Measurements from ENCODE around the gene CALU.

The CALU gene

GRCh38 chr7:128795129-128795528, 56.0 kb downstream of the CALU start:
- no peak for TF ChIP-seq CTCF (IDR thresholded peaks at IDR 0.05; ENCODE audit: low read depth, low read length, missing control alignments)
- DNase-seq (ENCODE audit: low read depth), result no peak
- no peak overlapping the region for H3K4me3 ChIP-seq (ENCODE audit: low read depth, low read length)

DNA sequence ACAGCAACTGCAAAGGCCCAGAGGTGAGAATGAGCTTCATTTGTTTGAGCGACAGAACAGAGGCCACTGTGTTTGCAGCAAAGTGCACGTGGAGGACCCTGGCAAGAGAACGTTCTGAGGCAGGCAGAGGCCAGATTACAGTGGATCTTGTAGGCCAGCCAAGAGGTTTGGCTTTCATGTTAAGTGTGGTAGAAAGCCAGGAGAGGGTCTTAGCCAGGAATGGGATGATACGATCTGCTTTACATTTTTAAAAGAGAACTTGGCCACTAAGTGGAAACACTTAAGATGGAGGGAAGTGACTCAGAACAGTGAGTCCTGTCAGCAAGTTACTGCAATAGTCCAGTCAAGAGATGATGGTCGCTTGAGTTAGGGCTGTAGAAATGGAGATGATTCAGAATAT, 57.2 kb downstream of the CALU start:
- H3K4me3 ChIP-seq (ENCODE audit: low read depth, low read length), result no peak overlapping the region
- TF ChIP-seq CTCF (IDR thresholded peaks at IDR 0.05; ENCODE audit: low read depth, low read length, missing control alignments), result no peak
- DNase-seq (ENCODE audit: low read depth), result no peak

GRCh38 chr7:128799451-128799850, 60.3 kb downstream of the CALU start:
- TF ChIP-seq CTCF (IDR thresholded peaks at IDR 0.05; ENCODE audit: low read depth, low read length, missing control alignments), result no peak
- no peak overlapping the region for H3K4me3 ChIP-seq (ENCODE audit: low read depth, low read length)
- no peak for DNase-seq (ENCODE audit: low read depth)

DNA sequence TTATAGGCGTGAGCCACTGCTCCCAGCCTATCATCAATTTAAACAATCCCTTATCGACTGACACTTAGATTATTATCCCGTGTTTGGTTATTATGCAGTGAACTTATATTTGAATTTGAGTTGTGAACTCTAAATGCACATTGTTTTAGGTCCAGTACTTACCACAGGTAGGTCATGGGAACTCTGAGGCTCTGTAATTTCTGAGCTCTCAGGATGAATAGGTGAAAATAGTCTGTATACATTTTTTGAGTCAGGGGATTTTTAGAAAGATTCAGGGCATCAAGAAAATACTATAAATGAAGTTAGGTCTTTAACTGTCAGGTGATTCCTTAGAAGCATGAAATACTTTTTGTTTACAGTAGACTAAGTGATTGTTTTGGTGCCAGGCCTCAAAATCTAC, 61.4 kb downstream of the CALU start:
- no peak for TF ChIP-seq CTCF (IDR thresholded peaks at IDR 0.05; ENCODE audit: low read depth, low read length, missing control alignments)
- no peak overlapping the region for H3K4me3 ChIP-seq (ENCODE audit: low read depth, low read length)
- no peak for DNase-seq (ENCODE audit: low read depth)

DNA sequence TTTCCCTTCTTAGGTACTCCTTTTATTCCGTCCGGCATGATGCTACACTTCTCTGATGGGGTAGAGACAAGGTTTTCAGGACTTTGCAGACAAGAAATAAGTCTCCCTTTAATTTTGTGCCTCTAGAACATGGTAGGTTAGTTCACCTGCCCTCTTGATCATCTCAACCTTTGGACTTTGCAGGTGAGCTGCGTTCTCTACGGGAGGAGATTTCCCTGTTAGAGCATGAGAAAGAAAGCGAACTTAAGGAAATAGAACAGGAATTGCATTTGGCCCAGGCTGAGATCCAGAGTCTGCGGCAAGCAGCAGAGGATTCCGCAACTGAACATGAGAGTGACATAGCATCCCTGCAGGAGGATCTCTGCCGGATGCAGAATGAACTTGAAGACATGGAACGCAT, 61.8 kb downstream of the CALU start:
- H3K4me3 ChIP-seq (ENCODE audit: low read depth, low read length), result no peak overlapping the region
- no peak for TF ChIP-seq CTCF (IDR thresholded peaks at IDR 0.05; ENCODE audit: low read depth, low read length, missing control alignments)
- no peak for DNase-seq (ENCODE audit: low read depth)

DNA sequence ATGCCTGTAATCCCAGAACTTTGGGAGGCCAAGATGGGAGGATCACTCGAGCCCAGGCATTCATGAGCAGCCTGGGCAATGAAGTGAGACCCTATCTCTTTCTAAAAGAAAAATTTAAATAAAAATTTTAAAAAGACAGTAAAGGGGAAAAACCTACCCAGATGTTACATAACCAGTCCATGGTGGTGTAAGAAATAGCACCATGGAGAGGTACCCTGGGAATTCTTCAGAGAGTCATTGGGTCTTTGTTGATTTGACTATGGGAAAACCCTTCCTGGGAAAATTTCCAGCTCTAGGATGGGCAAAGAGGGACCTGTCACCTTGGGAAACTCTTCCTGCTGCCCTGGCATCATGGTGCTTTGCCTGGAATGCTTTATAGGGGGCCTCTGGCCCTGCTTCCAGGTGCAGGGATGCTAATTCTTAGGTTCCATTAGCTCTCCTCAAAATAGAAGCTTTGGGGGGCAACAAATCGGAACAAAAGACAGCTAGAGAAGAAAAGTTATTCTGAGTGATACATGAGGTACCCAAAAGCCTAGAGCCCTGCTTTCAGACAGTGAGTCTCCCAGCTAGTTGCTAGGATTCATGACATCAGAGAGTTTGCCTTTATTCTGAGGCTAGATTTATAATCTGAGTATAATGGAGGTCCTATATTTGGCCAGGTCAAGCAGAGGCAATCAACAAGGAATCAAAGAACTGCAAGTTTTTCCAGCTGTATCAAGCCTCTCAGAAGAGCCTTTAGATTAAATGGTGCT, 62.7 kb downstream of the CALU start:
- DNase-seq (ENCODE audit: low read depth), result no peak
- no peak overlapping the region for H3K4me3 ChIP-seq (ENCODE audit: low read depth, low read length)
- TF ChIP-seq CTCF (IDR thresholded peaks at IDR 0.05; ENCODE audit: low read depth, low read length, missing control alignments), result no peak

- TF ChIP-seq CTCF (IDR thresholded peaks at IDR 0.05; ENCODE audit: low read depth, low read length, missing control alignments), result no peak
- DNase-seq (ENCODE audit: low read depth), result no peak
- no peak overlapping the region for H3K4me3 ChIP-seq (ENCODE audit: low read depth, low read length)
Observed at GRCh38 chr7:128804484-128804883, 65.3 kb downstream of the CALU start.

Data from GM12864 (cell line).